ENCODE data around the gene SAPCD2. TPM values are rescaled to one million over a fixed set of nuclear protein-coding genes. Genes with fewer than 3 reads are reported as not detected.

Gene SAPCD2
- total RNA-seq, 2 donors from 2014 or later = 20.8 to 24.9 TPM

- Mint-ChIP-seq H3K27me3 (ENCODE audit: insufficient read depth) (no peaks in the 10 kb centered on the region), H3K27ac (no peak overlapping the region), H3K4me1 (no peaks in the 10 kb centered on the region), H3K4me3 (no peak overlapping the region), H3K9me3 (peaks cover 1% of the 10 kb centered on the region), H3K36me3 (ENCODE audit: low read depth) (peaks cover 6% of the 10 kb centered on the region)
- WGBS, 2 experiments (ENCODE audit: insufficient coverage in 1 of 2, insufficient read length in 1 of 2) = 90 to 94% methylated on average over 16 to 23 of the region's 23 CpGs
- Histone ChIP-seq H3K27me3 (ENCODE audit: control insufficient read depth, insufficient read depth, low read length, poor library complexity, severe bottlenecking) (no peaks in the 10 kb centered on the region), H3K36me3 (ENCODE audit: control insufficient read depth, insufficient read depth, low read length) (no peaks in the 10 kb centered on the region), H3K9ac (ENCODE audit: extremely low read depth, low read length, poor library complexity, severe bottlenecking) (no peak overlapping the region), H3K4me1 (ENCODE audit: control insufficient read depth, insufficient read depth, low read length) (no peaks in the 10 kb centered on the region), H3K27ac (ENCODE audit: low read depth, low read length) (no peak overlapping the region), H3K4me3 (ENCODE audit: low read length) (no peak overlapping the region), H3K9me3 (ENCODE audit: control insufficient read depth, low read length) (no peaks in the 10 kb centered on the region)
- no peak for DNase-seq
- TF ChIP-seq CTCF (conservative IDR thresholded peaks at IDR 0.05) = no peak
Observed at GRCh38 chr9:137014166-137014565, 56.2 kb downstream of the SAPCD2 start.

- Histone ChIP-seq H3K27ac (ENCODE audit: low read depth, low read length) (no peak overlapping the region), H3K27me3 (ENCODE audit: control insufficient read depth, insufficient read depth, low read length, poor library complexity, severe bottlenecking) (no peaks in the 10 kb centered on the region), H3K9ac (ENCODE audit: extremely low read depth, low read length, poor library complexity, severe bottlenecking) (no peak overlapping the region), H3K4me3 (ENCODE audit: low read length) (no peak overlapping the region), H3K4me1 (ENCODE audit: control insufficient read depth, insufficient read depth, low read length) (no peaks in the 10 kb centered on the region), H3K9me3 (ENCODE audit: control insufficient read depth, low read length) (no peaks in the 10 kb centered on the region), H3K36me3 (ENCODE audit: control insufficient read depth, insufficient read depth, low read length) (no peaks in the 10 kb centered on the region)
- no peaks in the 10 kb centered on the region for H3K27me3 Mint-ChIP-seq (ENCODE audit: insufficient read depth)
- H3K4me3 Mint-ChIP-seq = no peak overlapping the region
- peaks cover 1% of the 10 kb centered on the region for H3K9me3 Mint-ChIP-seq
- no peak for TF ChIP-seq CTCF (conservative IDR thresholded peaks at IDR 0.05)
- no peak overlapping the region for H3K27ac Mint-ChIP-seq
- no peaks in the 10 kb centered on the region for H3K4me1 Mint-ChIP-seq
- DNase-seq = no peak
- peaks cover 6% of the 10 kb centered on the region for H3K36me3 Mint-ChIP-seq (ENCODE audit: low read depth)
- 93 to 96% methylated on average over 12 to 20 of the region's 20 CpGs for WGBS, 2 experiments (ENCODE audit: insufficient coverage in 1 of 2, insufficient read length in 1 of 2)
Observed at GRCh38 chr9:137013571-137013940, 56.8 kb downstream of the SAPCD2 start.

- no peaks in the 10 kb centered on the region for H3K4me1 ChIP-seq (ENCODE audit: control insufficient read depth, insufficient read depth, low read length)
- no peak overlapping the region for H3K27ac ChIP-seq (ENCODE audit: low read depth, low read length)
- peak; percentile 68 for DNase-seq
- no peak overlapping the region for H3K27ac Mint-ChIP-seq
- TF ChIP-seq CTCF (conservative IDR thresholded peaks at IDR 0.05) = no peak
- no peak overlapping the region for H3K4me3 ChIP-seq (ENCODE audit: low read length)
- no peaks in the 10 kb centered on the region for H3K27me3 Mint-ChIP-seq (ENCODE audit: insufficient read depth)
- H3K36me3 ChIP-seq (ENCODE audit: control insufficient read depth, insufficient read depth, low read length) = no peaks in the 10 kb centered on the region
- peaks cover 6% of the 10 kb centered on the region for H3K36me3 Mint-ChIP-seq (ENCODE audit: low read depth)
- no peaks in the 10 kb centered on the region for H3K9me3 ChIP-seq (ENCODE audit: control insufficient read depth, low read length)
- H3K9ac ChIP-seq (ENCODE audit: extremely low read depth, low read length, poor library complexity, severe bottlenecking) = no peak overlapping the region
- H3K27me3 ChIP-seq (ENCODE audit: control insufficient read depth, insufficient read depth, low read length, poor library complexity, severe bottlenecking) = no peaks in the 10 kb centered on the region
- H3K4me3 Mint-ChIP-seq = no peak overlapping the region
- H3K9me3 Mint-ChIP-seq = peaks cover 1% of the 10 kb centered on the region
- no peaks in the 10 kb centered on the region for H3K4me1 Mint-ChIP-seq
- 85 to 87% methylated on average over 29 to 67 of the region's 67 CpGs for WGBS, 2 experiments (ENCODE audit: insufficient coverage in 1 of 2, insufficient read length in 1 of 2)
Observed at GRCh38 chr9:137012694-137013570, 57.4 kb downstream of the SAPCD2 start.

Other genes starting within 250 kb of the SAPCD2 start
- gene AJM1, start 228.1 kb downstream of the SAPCD2 start, total RNA-seq = 1 to 10 TPM; 1.4 to 3.5 TPM
- 100 to 1,000 TPM; 107 to 122 TPM for gene PHPT1, start 221.1 kb downstream of the SAPCD2 start, total RNA-seq
- 10 to 100 TPM in 1 of 2 donors, 1 to 10 TPM in 1; 6.8 to 15.4 TPM for gene MAMDC4, start 218.2 kb downstream of the SAPCD2 start, total RNA-seq
- 100 to 1,000 TPM; 326 to 339 TPM for gene EDF1, start 204.2 kb downstream of the SAPCD2 start, total RNA-seq
- gene TRAF2, start 184.0 kb downstream of the SAPCD2 start, total RNA-seq = 10 to 100 TPM; 45.9 to 55.1 TPM
- gene FBXW5, start 125.8 kb downstream of the SAPCD2 start, total RNA-seq = 10 to 100 TPM; 64.2 to 76.5 TPM
- gene C8G, start 125.3 kb downstream of the SAPCD2 start, total RNA-seq = 1 to 10 TPM; 1.2 to 1.6 TPM
- gene LCN12, start 118.3 kb downstream of the SAPCD2 start, total RNA-seq = 1 to 10 TPM; 2.1 to 4.4 TPM
- 10 to 100 TPM; 13.8 to 22.1 TPM for gene PTGDS, start 93.1 kb downstream of the SAPCD2 start, total RNA-seq
- gene LCNL1, start 87.6 kb downstream of the SAPCD2 start, total RNA-seq = 1 to 10 TPM; 1.4 to 2.2 TPM
- 10 to 100 TPM; 58.3 to 66.7 TPM for gene PAXX, start 78.1 kb downstream of the SAPCD2 start, total RNA-seq
- gene CLIC3, start 74.0 kb downstream of the SAPCD2 start, total RNA-seq = under 1 TPM in 1 of 2 donors, not detected in 1; 0.46 TPM
- 10 to 100 TPM; 21.5 to 30.0 TPM for gene ABCA2, start 42.3 kb downstream of the SAPCD2 start, total RNA-seq
- gene FUT7, start 38.5 kb downstream of the SAPCD2 start, total RNA-seq = not detected
- gene NPDC1, start 24.4 kb downstream of the SAPCD2 start, total RNA-seq = 10 to 100 TPM; 60.8 to 73.3 TPM
- 1 to 10 TPM; 1.2 to 2.4 TPM for gene ENTPD2, start 16.5 kb downstream of the SAPCD2 start, total RNA-seq
- 1 to 10 TPM; 2.6 to 4.5 TPM for gene UAP1L1, start 7.0 kb upstream of the SAPCD2 start, total RNA-seq
- gene MAN1B1, start 16.4 kb upstream of the SAPCD2 start, total RNA-seq = 10 to 100 TPM; 62.1 to 63.5 TPM
- gene DPP7, start 44.2 kb upstream of the SAPCD2 start, total RNA-seq = 10 to 100 TPM; 20.1 to 30.6 TPM
- gene GRIN1, start 68.6 kb upstream of the SAPCD2 start, total RNA-seq = under 1 TPM; 0.35 to 0.73 TPM
- gene LRRC26, start 99.5 kb upstream of the SAPCD2 start, total RNA-seq = under 1 TPM in 1 of 2 donors, not detected in 1; 0.53 TPM
- under 1 TPM in 1 of 2 donors, not detected in 1; 0.62 TPM for gene TMEM210, start 101.5 kb upstream of the SAPCD2 start, total RNA-seq
- 10 to 100 TPM; 66.5 to 69.2 TPM for gene ANAPC2, start 118.0 kb upstream of the SAPCD2 start, total RNA-seq
- gene SSNA1, start 118.1 kb upstream of the SAPCD2 start, total RNA-seq = 10 to 100 TPM; 66.5 to 67.7 TPM
- 10 to 100 TPM; 19.0 to 23.9 TPM for gene TPRN, start 130.2 kb upstream of the SAPCD2 start, total RNA-seq
- 10 to 100 TPM; 34.0 to 39.5 TPM for gene TMEM203, start 135.1 kb upstream of the SAPCD2 start, total RNA-seq
- 10 to 100 TPM; 39.2 to 41.4 TPM for gene NDOR1, start 135.1 kb upstream of the SAPCD2 start, total RNA-seq
- gene RNF208, start 151.7 kb upstream of the SAPCD2 start, total RNA-seq = 10 to 100 TPM; 10.5 to 15.6 TPM
- 1 to 10 TPM; 1.4 to 1.8 TPM for gene CYSRT1, start 154.6 kb upstream of the SAPCD2 start, total RNA-seq
- under 1 TPM; 0.24 to 0.38 TPM for gene RNF224, start 156.9 kb upstream of the SAPCD2 start, total RNA-seq
- under 1 TPM in 1 of 2 donors, not detected in 1; 0.15 TPM for gene SLC34A3, start 160.3 kb upstream of the SAPCD2 start, total RNA-seq
- gene TUBB4B, start 170.7 kb upstream of the SAPCD2 start, total RNA-seq = 100 to 1,000 TPM; 328 to 415 TPM
- not detected for gene STPG3, start 180.7 kb upstream of the SAPCD2 start, total RNA-seq
- 10 to 100 TPM; 73.3 to 86.6 TPM for gene NELFB, start 184.8 kb upstream of the SAPCD2 start, total RNA-seq
- gene TOR4A, start 207.2 kb upstream of the SAPCD2 start, total RNA-seq = 10 to 100 TPM; 14.2 to 18.9 TPM
- 10 to 100 TPM; 12.1 to 12.9 TPM for gene NRARP, start 231.7 kb upstream of the SAPCD2 start, total RNA-seq

Data from endodermal cell (in vitro differentiated cells).